Prostate gland (tissue), 2 donors: Measurements from ENCODE around the gene KRT34. TPM values are rescaled to one million over a fixed set of nuclear protein-coding genes. Genes with fewer than 3 reads are reported as not detected.

Experiments
- DNase-seq: peaks from one replicate; pipeline ENCODE4 v3.0.0-alpha.2; 2019; ENCODE audit warnings: low spot score
- H3K27ac ChIP-seq, 2 donors: fragments of 200-600 bp; sonication (generic); 2 replicates each; pipeline ENCODE4 v1.5.1; 2017 to 2019
- H3K27me3 ChIP-seq: fragments of 200-600 bp; sonication (generic); replicated peaks from 2 replicates; pipeline ENCODE4 v1.5.1; 2019; ENCODE audit not compliant: insufficient read depth
- H3K36me3 ChIP-seq, 2 donors: fragments of 200-600 bp; sonication (generic); 1 replicate in 1 of 2; 2 replicates in 1 of 2; pipeline versions ENCODE4 v1.5.1 to v1.8.1; 2017 to 2019
- H3K4me1 ChIP-seq: fragments of 200-600 bp; sonication (generic); replicated peaks from 2 replicates; pipeline ENCODE4 v1.5.1; 2019
- H3K4me3 ChIP-seq, 2 donors: fragments of 200-600 bp; sonication (generic); 2 replicates each; pipeline ENCODE4 v1.5.1; 2017 to 2019
- H3K9me3 ChIP-seq: fragments of 200-600 bp; sonication (generic); 2 replicates; pipeline ENCODE4 v1.5.1; 2017
- POLR2A ChIP-seq: fragments of 450-650 bp; IDR thresholded peaks from one replicate; pipeline ENCODE4 v1.6.1; 2016; ENCODE audit warnings: antibody characterized with exemption, mild to moderate bottlenecking
- POLR2AphosphoS5 ChIP-seq: sonication (generic); formaldehyde crosslinking; IDR thresholded peaks from one replicate; pipeline ENCODE4 v1.6.1; 2017; ENCODE audit warnings: antibody characterized with exemption
- WGBS: methylation state at CpG from one replicate; pipeline ENCODE4 v1.1.5; 2018; 5-methylcytosine and 5-hydroxymethylcytosine counted together
- intact Hi-C: fragments of 100-400 bp; cut with DNase I; formaldehyde crosslinking; loops from one replicate; pipeline ENCODE4 v1.14.2; 2022
- total RNA-seq, 2 donors: library from RNA; depleted of rRNA; stranded (reverse); fragments of >200 nt; gene quantifications; one replicate each; pipeline ENCODE4 v1.1.0, GENCODE V29; 2016
- TF ChIP-seq, protein P1 (sequence below), 4 experiments: fragments of 200-600 bp in 2 of 4; fragments of 450-650 bp in 2 of 4; sonication (generic) in 2 of 4; IDR thresholded peaks; 1 replicate in 3 of 4; 2 replicates in 1 of 4; pipeline ENCODE4 v1.5.1; 2016 to 2019; ENCODE audit warnings: antibody characterized with exemption in 4 of 4, mild to moderate bottlenecking in 2 of 4, moderate library complexity in 2 of 4

Gene KRT34
- total RNA-seq, 2 donors from 2014 or later: 1.5 TPM; not detected in 1

DNA sequence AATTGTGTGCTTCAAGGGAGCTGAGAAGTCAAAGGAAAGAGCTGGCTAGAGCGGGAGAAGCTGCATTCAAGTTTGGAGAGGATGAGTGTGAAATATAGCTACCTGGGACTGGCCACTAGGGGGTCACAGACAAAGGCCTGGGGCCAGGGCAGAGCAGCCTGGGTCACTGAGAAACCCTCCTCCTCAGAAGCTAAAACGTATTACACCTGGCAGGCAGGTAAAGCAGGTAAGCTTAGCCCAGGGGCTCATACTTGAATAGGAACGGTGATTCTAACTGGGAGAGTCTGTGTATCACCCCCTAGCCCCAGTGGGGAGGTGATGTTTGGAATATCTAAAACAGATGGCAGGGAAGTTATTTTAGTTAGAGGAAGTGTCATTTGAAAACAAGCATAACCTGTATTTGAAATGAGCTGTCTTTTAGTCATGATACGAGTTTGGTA is 35.5 kb upstream of the KRT34 start:
- intact Hi-C loops: no loop called here
- Histone ChIP-seq H3K36me3 (no peaks in the 10 kb centered on the region), H3K4me3 (no peak overlapping the region), H3K27me3 (no peaks in the 10 kb centered on the region), H3K9me3 (no peaks in the 10 kb centered on the region), H3K27ac (no peak overlapping the region), H3K4me1 (peaks cover 3% of the 10 kb centered on the region)
- TF ChIP-seq, protein P1, sequence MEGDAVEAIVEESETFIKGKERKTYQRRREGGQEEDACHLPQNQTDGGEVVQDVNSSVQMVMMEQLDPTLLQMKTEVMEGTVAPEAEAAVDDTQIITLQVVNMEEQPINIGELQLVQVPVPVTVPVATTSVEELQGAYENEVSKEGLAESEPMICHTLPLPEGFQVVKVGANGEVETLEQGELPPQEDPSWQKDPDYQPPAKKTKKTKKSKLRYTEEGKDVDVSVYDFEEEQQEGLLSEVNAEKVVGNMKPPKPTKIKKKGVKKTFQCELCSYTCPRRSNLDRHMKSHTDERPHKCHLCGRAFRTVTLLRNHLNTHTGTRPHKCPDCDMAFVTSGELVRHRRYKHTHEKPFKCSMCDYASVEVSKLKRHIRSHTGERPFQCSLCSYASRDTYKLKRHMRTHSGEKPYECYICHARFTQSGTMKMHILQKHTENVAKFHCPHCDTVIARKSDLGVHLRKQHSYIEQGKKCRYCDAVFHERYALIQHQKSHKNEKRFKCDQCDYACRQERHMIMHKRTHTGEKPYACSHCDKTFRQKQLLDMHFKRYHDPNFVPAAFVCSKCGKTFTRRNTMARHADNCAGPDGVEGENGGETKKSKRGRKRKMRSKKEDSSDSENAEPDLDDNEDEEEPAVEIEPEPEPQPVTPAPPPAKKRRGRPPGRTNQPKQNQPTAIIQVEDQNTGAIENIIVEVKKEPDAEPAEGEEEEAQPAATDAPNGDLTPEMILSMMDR (IDR thresholded peaks at IDR 0.05): peak in 1 of 4 experiments; percentile 32
- TF ChIP-seq POLR2A: no peak
- 52% methylated on average over 4 of the region's 4 CpGs for WGBS
- DNase-seq: no peak

DNA sequence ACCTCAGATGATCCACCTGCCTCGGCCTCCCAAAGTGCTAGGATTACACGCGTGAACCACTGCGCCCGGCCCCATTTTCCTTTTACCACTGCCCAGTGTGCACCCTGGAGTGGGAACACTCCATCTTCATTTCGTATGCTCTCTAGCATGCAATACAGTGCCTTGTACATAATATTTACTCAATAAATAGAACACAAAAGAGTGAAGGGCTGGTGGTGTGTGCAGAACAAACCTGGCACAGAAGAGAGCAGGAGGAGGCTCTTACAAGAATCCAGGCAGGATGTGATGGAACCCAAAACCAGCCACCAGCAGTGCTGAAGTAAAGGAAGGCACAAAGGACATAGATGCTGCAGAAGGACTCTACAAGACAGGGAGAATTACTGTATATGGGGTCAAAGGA is 35.0 kb upstream of the KRT34 start:
- no peak overlapping the region for H3K27ac ChIP-seq
- peaks cover 3% of the 10 kb centered on the region for H3K4me1 ChIP-seq
- H3K36me3 ChIP-seq: no peaks in the 10 kb centered on the region
- H3K9me3 ChIP-seq: no peaks in the 10 kb centered on the region
- intact Hi-C loops: no loop called here
- TF ChIP-seq POLR2A (no peak), POLR2AphosphoS5 (no peak)
- TF ChIP-seq, protein P1 (IDR thresholded peaks at IDR 0.05): no peak
- WGBS: 95% methylated on average over 6 of the region's 6 CpGs
- H3K27me3 ChIP-seq: no peaks in the 10 kb centered on the region
- DNase-seq: no peak
- no peak overlapping the region for H3K4me3 ChIP-seq

GRCh38 chr17:41416479-41416878 is 34.4 kb upstream of the KRT34 start:
- no peak overlapping the region for H3K4me3 ChIP-seq
- intact Hi-C loops: no loop called here
- H3K36me3 ChIP-seq: no peaks in the 10 kb centered on the region
- 90% methylated on average over 5 of the region's 5 CpGs for WGBS
- no peaks in the 10 kb centered on the region for H3K9me3 ChIP-seq
- peaks cover 3% of the 10 kb centered on the region for H3K4me1 ChIP-seq
- no peak overlapping the region for H3K27ac ChIP-seq
- H3K27me3 ChIP-seq: no peaks in the 10 kb centered on the region
- no peak for DNase-seq
- no peak for TF ChIP-seq POLR2A
- TF ChIP-seq, protein P1 (IDR thresholded peaks at IDR 0.05): no peak
- TF ChIP-seq POLR2AphosphoS5: no peak

DNA sequence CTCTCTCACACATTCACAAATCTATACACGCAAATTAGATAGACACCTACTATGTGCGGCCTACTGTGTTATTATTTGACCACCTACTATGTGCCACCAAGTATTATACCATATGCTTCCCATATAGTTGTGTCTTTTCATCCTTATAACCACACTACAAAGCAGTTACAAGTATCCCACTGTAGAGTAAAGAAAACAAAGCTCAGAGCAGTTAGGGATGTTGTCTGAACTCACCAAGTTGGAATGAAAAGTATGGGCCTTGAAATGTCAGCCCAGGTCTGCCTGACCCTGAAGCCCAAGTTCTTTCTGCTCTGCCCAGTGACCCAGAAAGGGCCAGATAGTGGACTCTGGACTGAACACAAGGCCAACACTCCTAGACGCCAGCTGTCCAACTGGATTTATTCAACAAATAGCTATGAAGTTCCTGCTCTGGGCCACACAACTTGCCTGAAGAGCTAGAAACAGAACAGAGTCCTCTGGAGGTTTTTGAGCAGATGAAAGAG is 33.8 kb upstream of the KRT34 start:
- no peak for DNase-seq
- H3K4me3 ChIP-seq: no peak overlapping the region
- H3K27ac ChIP-seq: no peak overlapping the region
- no peaks in the 10 kb centered on the region for H3K36me3 ChIP-seq
- H3K4me1 ChIP-seq: peaks cover 3% of the 10 kb centered on the region
- no peaks in the 10 kb centered on the region for H3K9me3 ChIP-seq
- WGBS: 67% methylated on average over 3 of the region's 3 CpGs
- H3K27me3 ChIP-seq: no peaks in the 10 kb centered on the region
- TF ChIP-seq POLR2A (no peak), POLR2AphosphoS5 (peak; percentile 18)
- TF ChIP-seq, protein P1 (IDR thresholded peaks at IDR 0.05): no peak
- intact Hi-C loops: no loop called here

GRCh38 chr17:41415411-41415810 is 33.3 kb upstream of the KRT34 start:
- no peak overlapping the region for H3K4me3 ChIP-seq
- H3K36me3 ChIP-seq: no peaks in the 10 kb centered on the region
- H3K27ac ChIP-seq: no peak overlapping the region
- no peak for DNase-seq
- peaks cover 3% of the 10 kb centered on the region for H3K4me1 ChIP-seq
- TF ChIP-seq, protein P1 (IDR thresholded peaks at IDR 0.05): no peak
- TF ChIP-seq POLR2A (no peak), POLR2AphosphoS5 (no peak)
- intact Hi-C loops: no loop called here
- H3K27me3 ChIP-seq: no peaks in the 10 kb centered on the region
- 60% methylated on average over 4 of the region's 4 CpGs for WGBS
- no peaks in the 10 kb centered on the region for H3K9me3 ChIP-seq
